Stimulated activated CD8-positive, alpha-beta memory T cell treated with anti-CD3 and anti-CD28 coated beads, Interleukin-7, amount 100 ng/mL, for 48 hours (primary cell): Measurements from ENCODE around the gene ITSN2.

ENCODE experiments used
- DNase-seq, 2 donors: peaks; one replicate each; pipeline ENCODE4 v3.0.0-alpha.2; 2020; ENCODE audit warnings: low read depth in 1 of 2; ENCODE audit errors: extremely low read depth in 1 of 2

ITSN2 gene

GRCh38 chr2:24272907-24273306 is 87.4 kb downstream of the ITSN2 start:
- no peak for DNase-seq

GRCh38 chr2:24272161-24272802 is 88.1 kb downstream of the ITSN2 start:
- no peak for DNase-seq

- DNase-seq = no peak
Observed at GRCh38 chr2:24269265-24269664, 91.1 kb downstream of the ITSN2 start.

DNA sequence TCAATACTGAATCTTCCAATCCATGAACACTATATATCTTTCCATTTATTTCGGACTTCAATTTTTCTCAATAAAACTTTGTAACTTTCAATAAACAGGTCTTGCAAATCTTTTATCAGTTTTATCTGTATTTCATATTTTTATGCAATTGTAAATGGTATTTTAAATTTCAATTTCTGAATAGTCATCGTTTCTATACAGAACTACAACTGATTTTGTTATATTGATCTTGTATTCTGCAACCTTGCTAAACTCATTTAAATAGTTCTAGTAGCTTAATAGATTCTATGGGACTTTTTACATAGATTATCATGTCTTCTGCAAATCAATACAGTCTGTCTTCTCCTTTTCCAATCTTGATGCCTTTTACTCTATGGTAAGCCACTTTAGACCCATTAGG is 95.1 kb downstream of the ITSN2 start:
- no peak for DNase-seq

DNA sequence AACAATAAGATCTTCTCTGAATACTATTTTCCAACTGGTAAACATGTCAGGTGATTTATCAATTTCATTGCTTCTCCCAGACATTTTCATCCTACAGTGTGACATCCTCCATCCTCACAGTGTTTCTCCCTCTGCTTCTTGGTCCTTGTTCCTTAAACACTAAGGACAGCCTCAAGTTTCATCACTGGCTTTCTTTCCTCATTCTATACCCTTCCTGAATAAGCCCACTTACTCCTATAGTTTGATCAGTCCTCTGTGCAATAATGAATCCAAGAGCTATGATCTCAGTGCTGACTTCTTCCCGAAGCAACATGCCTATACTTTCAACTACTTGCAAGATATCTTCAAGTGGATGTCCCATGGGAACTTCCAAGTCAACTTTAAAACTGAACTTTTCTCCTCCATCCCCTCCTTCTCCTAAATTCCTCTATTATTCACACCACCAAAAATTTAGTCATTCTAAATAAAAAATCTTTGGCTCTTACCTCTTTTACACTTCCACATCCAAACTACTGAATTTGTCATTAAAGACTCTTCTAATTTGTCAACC is 97.8 kb downstream of the ITSN2 start:
- DNase-seq = no peak

- DNase-seq = no peak
Observed at GRCh38 chr2:24261441-24261840, 98.9 kb downstream of the ITSN2 start.

GRCh38 chr2:24259316-24259715 is 101.0 kb downstream of the ITSN2 start:
- no peak for DNase-seq

GRCh38 chr2:24258718-24259117 is 101.6 kb downstream of the ITSN2 start:
- no peak for DNase-seq

GRCh38 chr2:24253303-24253919 is 106.9 kb downstream of the ITSN2 start:
- DNase-seq = no peak

- DNase-seq = no peak
Observed at GRCh38 chr2:24247592-24247991, 112.7 kb downstream of the ITSN2 start.

DNA sequence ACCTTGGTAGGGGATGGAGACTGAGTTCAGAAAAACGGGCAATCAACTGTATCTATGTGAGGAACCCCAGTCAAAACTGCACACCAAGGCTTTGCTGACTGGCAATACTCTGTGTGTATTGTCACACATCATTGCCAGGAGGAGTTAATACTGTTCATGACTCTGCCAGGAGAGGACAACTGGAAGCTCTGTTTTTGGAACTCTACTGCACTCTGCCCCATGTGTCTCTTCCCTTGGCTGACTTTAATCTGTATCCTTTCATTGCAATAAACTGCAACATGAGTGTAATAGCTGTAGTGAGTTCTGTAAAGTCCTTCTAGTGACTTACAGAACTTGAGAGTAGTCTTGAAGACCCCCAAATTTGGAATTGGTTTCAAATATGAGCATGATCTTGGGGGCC is 113.2 kb downstream of the ITSN2 start:
- no peak for DNase-seq

- DNase-seq = no peak
Observed at GRCh38 chr2:24245986-24246776, 114.2 kb downstream of the ITSN2 start.

DNA sequence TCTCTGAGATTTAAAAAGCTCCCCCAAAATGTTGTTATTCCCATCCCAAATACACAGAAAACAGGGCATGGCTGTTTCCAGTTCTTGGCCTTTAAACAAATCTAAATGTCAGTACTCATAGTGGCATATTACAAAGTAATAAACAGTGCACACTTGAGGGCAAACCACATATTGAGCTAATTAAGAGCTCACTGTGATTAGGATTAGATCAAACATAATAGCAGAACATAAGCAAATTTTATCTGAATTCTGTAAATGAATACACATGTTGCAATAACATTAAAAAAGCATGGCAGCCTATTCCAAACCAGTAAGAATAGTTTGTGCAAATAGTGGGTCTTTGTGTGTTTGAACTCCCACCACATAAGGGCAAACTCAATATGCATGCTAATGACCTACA is 118.8 kb downstream of the ITSN2 start:
- DNase-seq = no peak

GRCh38 chr2:24239553-24239952 is 120.8 kb downstream of the ITSN2 start:
- no peak for DNase-seq

DNA sequence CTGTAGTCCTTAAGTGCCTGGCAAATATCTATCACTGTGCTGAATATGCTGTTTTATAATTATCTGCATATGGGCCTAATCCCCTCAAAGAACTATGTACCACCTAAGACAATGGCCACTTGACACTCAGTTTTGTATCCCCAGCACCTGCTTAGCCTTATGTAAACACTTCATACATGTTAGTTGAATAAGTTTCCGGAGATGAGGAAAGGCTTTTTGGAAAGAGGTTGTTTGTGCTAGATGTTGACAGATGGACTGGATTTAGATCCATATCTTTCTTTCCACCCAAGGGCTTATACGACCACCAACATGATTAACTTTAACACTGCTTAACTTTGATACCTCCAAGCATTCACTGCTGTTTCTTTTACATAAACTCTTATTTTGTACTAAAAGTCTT is 122.2 kb downstream of the ITSN2 start:
- DNase-seq = no peak

GRCh38 chr2:24237313-24237712 is 123.0 kb downstream of the ITSN2 start:
- DNase-seq = no peak

GRCh38 chr2:24233321-24233720 is 127.0 kb downstream of the ITSN2 start:
- no peak for DNase-seq

DNA sequence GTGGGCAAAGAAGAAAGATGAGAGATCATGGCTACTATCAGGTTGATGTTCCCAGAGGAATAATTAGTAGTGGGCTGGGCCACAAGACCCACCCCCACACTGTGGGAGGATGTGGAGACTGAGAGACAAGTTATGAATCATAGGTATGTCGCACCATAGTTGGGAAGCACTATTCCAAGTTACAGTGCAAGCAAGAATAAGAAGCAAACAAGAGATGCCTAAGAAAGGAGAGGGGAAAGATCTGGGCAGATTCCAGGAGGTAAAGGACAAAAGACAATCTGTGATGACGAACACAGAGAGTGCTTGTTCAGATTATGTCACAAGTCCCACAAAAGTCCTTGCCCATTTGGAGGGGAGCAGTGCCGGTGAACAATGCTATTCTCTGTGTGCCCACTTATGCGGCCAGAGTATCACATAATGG is 128.9 kb downstream of the ITSN2 start:
- DNase-seq = no peak

- no peak for DNase-seq
Observed at GRCh38 chr2:24228470-24228869, 131.9 kb downstream of the ITSN2 start.

DNA sequence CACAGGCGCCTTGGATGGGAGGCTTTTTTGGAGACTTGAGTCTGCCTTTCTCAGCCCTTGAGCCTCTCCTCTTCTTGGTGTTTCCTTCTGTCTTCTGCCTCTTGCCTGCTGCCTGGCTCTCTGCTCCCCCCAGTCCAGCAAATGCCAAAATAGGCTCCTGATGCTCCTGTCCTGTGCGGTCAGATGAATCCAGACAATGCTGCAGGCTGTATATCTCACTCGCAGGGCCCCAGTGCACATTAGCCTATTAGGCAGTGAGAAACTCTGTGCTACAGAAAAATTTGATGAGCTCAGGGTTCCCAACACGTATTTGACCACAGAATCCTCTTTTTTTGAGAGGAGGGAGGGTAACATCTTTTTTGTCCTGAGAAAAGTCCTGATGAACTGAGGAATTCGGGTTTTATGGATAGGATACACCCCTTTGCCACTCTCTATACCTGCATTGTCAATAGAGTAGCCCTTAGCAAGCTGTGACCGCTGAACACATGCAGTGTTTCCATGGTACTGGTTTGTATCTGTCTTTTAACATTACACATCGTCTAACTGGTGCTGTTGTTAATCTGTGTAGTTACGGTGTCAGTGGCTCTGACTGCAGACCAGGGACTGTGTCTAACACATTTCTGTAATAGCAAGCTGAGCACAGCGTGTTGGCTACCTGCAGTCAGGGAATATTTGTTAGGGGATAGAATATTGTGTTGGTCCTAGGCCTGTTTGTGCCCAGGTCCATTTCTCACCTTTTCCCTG is 134.7 kb downstream of the ITSN2 start:
- no peak for DNase-seq

DNA sequence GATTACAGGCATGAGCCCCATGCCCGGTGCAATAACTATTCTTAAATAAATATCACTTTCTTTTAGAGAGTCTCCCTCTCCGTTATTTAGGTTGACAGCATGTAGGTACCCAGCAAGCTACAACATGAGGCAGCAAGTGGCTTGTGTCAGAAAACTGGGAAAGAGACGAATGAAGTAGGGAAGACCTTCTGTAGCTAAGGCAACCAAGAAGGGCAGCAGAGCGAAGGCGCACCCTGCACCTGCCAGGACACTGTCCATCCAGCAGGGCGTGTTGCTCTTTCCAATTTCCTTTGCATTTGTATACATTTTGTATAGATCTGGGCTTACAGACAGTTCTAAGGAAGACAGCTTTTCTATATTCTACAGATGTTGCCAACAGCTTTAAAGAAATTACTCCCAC is 137.4 kb downstream of the ITSN2 start:
- no peak for DNase-seq
